ENCODE results near the gene CDR2L. TPM values are rescaled to one million over a fixed set of nuclear protein-coding genes. Genes with fewer than 3 reads are reported as not detected.
"Not testable (repeated sequence)": the region's sequence is repeated elsewhere in the genome, so short reads cannot be mapped to it uniquely, and the experiment has no call there.

The CDR2L gene
- polyA plus RNA-seq, 3 donors, result 8.2 to 12.0 (median 12.0) TPM

- DNase-seq, result no peak
Measured at GRCh38 chr17:75008373-75008772, 20.9 kb downstream of the CDR2L start.

- no peak for DNase-seq
Measured at GRCh38 chr17:75009139-75009724, 21.8 kb downstream of the CDR2L start.

DNA sequence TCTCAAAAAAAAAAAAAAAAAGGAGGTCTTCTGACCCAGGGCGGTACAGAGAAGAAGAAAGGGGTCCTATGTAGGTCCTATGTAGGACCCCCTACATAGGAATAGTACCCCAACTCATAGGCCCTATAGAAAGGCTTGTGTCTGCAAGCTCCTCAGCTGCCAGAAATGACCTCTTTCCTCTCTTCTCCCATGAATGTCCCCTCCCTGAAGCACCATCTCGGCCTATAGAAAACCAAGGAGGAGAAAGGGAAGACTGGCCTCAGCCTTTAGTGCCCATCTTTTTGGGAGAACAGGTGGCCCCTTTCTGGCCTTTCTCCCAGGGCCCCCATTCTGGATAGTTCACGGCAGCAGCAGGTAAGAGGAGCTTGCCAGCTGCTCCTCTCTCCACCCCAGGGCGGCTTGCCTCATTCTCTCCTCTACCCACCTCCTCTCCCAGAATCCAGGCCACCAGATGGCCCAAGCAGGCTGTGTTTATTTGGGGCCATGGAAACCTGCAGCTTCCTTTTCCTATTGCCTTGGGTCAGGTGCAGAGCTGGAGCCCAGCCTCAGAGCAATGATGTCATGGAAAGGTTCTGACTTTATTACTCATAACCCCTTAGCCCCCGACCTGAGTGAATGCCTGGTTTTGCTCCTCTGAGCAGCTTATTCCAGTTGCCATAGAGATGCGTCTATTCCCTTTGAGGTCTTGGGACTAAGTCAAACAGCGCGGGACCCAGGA lies 23.4 kb downstream of the CDR2L start:
- no peak for DNase-seq

- no peak for DNase-seq
Measured at GRCh38 chr17:75011401-75012095, 24.1 kb downstream of the CDR2L start.

- DNase-seq, result no peak
Measured at GRCh38 chr17:75012096-75012345, 24.6 kb downstream of the CDR2L start.

DNA sequence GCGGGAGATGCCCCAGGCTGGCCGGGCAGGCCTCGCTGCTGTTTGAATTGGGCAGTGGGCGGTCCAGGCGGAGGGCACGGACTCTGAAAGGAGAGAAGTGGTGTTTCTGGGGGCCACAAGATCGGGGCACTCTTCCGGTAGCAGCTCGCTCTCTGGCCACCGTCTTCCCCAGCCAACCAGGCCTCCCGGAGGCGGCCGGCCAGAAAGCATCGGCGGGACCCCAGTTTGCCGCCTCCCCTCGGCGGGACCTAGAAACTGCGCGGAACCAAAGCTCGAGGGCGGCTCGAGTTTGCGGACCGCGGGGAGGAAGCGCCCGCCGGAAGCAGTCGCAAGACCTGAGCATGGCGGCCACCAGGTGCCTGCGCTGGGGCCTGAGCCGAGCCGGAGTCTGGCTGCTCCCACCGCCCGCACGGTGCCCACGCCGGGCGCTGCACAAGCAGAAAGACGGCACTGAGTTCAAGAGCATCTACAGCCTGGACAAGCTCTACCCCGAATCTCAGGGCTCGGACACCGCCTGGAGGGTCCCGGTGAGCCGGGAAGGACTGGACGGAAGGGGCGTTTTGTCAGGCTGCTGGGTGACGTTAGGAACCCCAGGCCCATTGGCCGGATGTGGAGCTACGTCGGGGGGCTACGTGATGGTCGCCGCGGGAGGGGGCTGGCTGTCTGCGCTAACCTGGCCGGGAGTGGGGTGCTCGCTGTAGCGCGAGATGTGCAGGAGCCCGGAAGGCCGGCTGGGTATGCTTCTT lies 25.1 kb downstream of the CDR2L start, which contains the start of gene MRPL58:
MRPL58 (plus strand) TSS at position 325 of the 746 bp plus-strand sequence; CDS start at position 342, 17 bp downstream.
- DNase-seq, result peak; percentile 91

GRCh38 chr17:75013092-75013559 lies 25.7 kb downstream of the CDR2L start:
- DNase-seq, result no peak

DNA sequence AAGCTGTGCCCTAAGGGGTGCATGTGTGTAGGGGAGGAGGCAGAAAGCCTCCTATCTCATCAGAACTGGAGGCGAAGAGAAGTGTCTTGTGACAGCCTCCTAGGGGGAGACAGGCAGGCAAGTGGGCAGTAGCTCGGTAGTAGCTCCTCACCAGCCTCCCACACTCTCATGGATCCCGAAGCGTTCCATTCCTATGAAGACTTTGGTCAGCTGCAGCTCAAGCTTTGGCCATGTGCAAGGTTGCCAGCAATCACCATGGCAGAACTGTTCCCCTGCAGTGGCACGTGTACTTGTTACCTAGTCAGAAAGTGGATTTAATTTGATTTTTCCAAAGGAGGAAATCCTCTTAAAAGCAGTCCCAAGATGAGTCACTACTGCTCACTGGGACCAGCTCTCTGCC lies 31.7 kb downstream of the CDR2L start:
- no peak for DNase-seq

DNA sequence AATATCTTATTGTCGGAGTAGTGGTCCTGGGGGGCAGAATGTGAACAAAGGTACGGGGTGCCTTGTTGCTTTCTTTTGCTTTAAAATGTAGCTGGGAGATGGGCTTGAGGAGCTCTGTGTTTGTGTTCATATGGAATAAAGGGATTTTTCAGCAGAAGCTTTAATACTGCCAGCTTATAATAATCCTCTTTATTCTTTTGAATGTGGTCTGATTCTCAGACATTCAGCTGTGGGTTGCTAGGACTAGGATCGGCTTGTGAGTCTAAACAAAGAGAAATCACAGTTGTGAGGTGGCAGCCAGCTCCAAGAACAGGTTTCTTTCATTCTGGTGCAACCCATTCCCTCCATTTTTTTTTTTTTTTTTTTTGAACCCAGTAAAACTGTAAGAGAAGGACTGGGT lies 32.3 kb downstream of the CDR2L start:
- no peak for DNase-seq

DNA sequence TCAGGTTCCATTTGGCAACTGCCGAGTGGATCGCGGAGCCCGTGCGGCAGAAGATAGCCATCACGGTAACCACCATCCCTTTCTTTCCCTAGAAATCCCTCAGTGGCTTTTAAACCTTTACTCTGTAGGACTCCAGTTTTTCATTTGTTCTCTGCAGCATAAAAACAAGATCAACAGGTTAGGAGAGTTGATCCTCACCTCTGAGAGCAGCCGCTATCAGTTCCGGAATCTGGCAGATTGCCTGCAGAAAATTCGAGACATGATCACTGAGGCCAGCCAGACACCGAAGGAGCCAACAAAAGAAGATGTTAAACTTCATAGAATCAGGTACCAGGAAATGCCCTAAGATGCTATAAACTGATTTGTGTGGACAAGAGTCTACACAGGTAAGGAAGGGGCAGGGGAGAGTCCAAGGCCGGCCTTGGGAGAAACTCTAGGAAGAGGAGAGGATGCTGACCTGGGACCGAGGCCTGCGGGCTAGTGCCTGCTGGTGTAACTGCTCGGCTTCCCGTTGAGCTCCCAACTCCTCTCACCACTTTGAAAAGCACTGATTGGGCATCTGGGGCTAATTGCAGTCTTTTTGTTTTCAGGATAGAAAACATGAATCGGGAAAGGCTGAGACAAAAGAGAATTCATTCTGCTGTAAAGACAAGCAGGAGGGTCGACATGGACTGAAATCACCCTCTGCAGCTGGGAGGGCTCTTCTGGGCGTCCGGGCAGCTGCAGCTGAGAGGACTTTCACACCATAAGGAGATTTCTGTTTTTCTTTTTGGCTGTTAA lies 33.1 kb downstream of the CDR2L start:
- no peak for DNase-seq

DNA sequence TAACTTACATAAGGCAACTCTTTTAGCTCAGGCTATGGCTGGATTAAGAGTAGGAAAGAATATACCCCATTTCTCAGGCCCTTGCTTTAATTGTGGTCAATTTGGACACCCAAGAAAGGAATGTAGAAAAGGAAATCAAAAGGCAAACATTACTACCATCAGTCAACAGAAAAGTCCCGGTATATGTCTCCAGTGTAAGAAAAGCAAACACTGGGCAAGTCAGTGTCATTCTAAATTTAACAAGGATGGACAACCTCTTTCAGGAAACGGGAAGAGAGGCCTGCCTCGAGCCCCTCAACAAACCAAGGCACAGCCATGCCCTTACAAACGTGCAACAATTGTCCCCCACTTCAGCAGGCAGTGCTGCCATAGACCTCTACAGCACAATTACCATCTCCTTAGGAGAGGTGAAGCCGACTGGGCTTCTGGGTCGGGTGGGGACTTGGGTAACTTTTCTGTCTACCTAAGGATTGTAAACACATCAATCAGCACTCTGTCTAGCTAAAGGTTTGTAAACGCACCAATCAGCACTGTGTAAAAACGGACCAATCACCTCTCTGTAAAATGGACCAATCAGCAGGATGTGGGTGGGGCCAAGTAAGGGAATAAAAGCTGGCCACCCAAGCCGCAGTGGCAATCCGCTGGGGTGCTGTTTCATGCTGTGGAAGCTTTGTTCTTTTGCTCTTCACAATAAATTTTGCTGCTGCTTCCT lies 37.4 kb downstream of the CDR2L start:
- no peak for DNase-seq

DNA sequence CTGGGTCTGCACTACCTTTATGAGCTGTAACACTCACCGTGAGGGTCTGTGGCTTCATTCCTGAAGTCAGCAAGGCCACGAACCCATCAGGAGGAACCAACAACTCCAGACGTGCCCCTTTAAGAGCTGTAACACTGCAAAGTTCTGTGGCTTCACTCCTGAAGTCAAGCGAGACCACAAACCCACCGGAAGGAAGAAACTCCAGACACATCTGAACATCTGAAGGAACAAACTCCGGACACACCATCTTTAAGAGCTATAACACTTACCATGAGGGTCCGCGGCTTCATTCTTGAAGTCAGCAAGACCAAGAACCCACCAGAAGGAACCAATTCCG lies 37.9 kb downstream of the CDR2L start:
- DNase-seq, result not testable (repeated sequence)

GRCh38 chr17:75026650-75027049 lies 39.2 kb downstream of the CDR2L start:
- not testable (repeated sequence) for DNase-seq

DNA sequence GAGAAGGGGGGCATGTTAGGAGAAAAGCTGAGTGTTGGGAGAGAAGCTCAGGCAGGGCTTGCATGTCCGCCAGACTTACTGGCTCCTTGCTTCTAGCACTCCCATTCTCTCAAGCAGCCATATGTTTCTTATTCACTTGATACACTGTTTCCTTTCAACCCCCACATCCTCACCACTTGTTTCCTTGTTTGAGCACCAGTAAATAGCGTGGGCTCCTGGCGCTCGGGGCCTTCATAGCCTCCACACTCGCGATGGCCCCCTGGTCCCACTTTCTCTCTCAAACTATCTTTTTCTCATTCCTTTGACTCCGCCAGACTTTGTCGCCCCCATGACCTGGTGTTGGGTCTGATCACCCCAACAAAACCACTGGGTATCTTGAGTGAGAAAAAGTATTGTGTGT lies 42.7 kb downstream of the CDR2L start:
- no peak for DNase-seq

DNA sequence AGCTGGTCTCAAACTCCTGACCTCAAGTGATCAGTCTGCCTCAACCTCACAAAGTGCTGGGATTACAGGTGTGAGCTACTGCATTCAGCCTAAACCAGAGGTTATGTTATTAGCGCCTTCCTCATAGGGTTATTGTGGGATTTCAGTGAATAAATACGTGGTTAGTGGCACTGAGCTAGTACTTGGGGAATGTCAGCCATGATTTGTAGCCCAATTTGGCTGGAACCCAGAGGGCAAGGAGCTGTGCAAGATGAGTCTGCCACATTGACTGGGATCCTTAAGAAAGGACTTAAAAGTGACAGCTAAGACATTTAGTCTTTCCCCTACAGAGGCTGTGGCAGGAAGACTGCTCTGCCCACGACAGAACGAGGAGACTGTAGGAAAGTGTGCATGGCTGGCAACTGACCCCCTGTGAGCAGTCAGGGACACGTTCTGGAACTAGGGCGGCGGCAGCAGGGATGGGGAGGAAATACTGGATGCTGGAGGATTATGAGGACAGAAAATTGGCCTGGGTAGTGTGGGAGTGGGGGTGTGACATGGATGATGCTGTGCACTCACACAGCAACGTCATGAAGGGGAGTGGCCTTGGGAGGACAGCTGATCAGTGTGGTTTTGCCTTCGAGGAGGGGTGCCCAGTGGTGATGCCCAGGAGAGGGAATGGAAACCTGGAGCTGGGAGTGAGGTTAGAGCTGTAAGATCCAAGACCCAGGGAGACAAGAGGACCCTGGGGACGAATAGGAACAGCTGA lies 44.7 kb downstream of the CDR2L start:
- DNase-seq, result peak; percentile 62

DNA sequence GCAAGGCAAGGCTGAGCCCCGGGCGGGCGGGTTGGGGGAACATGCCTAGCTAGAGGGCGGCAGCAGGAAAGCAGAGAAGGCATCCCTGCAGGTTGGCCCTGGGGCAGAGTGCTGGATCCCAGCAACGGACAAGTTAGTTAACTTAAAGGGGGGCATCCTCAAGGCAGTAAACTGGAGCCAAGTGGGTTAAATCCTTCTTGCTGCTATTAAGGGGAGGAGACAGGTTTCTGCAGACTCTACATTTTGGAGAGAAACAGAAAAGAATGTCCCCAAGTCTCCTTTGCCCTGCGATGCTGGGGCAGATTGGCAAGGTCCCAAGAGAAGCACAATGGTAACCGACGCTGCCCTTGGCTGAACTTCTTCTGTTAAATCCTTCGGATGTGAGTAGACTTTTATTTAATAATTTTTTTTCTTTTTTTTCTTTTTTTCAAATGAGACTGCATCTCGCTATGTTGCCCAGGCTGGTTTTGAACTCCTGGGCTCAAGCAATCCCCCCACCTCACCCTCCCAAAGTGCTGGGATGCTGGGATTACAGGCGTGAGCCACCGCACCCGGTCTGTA lies 45.4 kb downstream of the CDR2L start:
- DNase-seq, result no peak

GRCh38 chr17:75033346-75034235 lies 46.2 kb downstream of the CDR2L start:
- peak; percentile 93 for DNase-seq

DNA sequence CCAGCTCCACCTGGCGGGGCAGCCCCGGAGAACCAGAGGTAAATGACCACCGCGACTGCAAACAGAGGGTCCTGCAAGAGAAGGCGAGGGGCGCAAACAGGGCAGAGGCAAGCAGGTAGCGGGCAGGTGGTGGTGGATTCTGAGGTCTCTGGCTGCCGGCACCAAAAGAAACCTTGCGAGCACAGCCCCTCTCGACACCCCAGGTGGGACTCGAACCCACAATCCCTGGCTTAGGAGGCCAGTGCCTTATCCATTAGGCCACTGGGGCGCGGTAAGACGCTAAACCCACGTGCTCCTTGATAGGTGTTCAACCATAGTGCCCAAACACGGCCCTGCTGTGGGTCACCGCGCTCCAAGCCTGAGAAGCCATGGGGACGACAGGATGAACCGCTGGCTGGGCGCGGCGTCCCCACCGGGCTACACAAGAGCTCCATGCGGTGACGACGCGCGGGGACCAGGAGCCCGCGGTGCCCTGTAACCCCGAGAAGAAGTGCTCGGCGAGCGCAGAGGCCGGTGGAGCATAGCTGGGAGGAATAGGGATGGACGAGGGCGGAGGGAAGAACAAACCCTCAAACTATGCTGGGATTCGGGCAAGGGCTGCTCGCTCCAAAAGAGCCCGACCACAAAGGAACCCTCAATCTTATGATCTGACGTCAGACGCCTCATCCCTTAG lies 46.9 kb downstream of the CDR2L start:
- peak; percentile 88 for DNase-seq
